ENCODE data around the gene NANS. TPM values are rescaled to one million over a fixed set of nuclear protein-coding genes. Genes with fewer than 3 reads are reported as not detected.

NANS gene
- total RNA-seq, 1 donor from 2014 or later = 41.4 TPM

DNA sequence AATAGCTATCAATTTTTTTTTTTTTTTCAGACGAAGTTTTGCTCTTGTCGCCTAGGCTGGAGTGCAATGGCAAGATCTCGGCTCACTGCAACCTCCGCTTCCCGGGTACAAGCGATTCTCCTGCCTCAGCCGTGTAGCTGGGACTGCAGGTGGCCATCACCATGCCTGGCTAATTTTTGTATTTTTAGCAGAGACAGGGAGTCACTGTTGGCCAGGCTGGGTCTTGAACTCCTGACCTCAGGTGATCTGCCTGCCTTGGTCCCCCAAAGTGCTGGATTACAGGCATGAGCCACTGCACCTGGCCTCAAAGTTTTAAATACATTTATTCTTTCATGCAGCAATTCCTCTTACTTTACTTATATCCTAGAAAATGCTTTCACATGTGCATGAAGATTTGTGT lies 44.9 kb downstream of the NANS start:
- no peaks in the 10 kb centered on the region for H3K9me3 Mint-ChIP-seq (ENCODE audit: unreplicated experiment)
- H3K4me1 Mint-ChIP-seq (ENCODE audit: unreplicated experiment) = no peaks in the 10 kb centered on the region
- H3K27ac Mint-ChIP-seq (ENCODE audit: unreplicated experiment) = no peak overlapping the region
- TF ChIP-seq, protein P1, sequence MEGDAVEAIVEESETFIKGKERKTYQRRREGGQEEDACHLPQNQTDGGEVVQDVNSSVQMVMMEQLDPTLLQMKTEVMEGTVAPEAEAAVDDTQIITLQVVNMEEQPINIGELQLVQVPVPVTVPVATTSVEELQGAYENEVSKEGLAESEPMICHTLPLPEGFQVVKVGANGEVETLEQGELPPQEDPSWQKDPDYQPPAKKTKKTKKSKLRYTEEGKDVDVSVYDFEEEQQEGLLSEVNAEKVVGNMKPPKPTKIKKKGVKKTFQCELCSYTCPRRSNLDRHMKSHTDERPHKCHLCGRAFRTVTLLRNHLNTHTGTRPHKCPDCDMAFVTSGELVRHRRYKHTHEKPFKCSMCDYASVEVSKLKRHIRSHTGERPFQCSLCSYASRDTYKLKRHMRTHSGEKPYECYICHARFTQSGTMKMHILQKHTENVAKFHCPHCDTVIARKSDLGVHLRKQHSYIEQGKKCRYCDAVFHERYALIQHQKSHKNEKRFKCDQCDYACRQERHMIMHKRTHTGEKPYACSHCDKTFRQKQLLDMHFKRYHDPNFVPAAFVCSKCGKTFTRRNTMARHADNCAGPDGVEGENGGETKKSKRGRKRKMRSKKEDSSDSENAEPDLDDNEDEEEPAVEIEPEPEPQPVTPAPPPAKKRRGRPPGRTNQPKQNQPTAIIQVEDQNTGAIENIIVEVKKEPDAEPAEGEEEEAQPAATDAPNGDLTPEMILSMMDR (IDR thresholded peaks at IDR 0.05; ENCODE audit: unreplicated experiment) = no peak
- no peak for DNase-seq (ENCODE audit: low spot score)
- H3K4me3 Mint-ChIP-seq (ENCODE audit: unreplicated experiment) = no peak overlapping the region
- H3K27me3 Mint-ChIP-seq (ENCODE audit: unreplicated experiment) = peaks cover 3% of the 10 kb centered on the region
- H3K36me3 Mint-ChIP-seq (ENCODE audit: low read depth, unreplicated experiment) = no peaks in the 10 kb centered on the region

DNA sequence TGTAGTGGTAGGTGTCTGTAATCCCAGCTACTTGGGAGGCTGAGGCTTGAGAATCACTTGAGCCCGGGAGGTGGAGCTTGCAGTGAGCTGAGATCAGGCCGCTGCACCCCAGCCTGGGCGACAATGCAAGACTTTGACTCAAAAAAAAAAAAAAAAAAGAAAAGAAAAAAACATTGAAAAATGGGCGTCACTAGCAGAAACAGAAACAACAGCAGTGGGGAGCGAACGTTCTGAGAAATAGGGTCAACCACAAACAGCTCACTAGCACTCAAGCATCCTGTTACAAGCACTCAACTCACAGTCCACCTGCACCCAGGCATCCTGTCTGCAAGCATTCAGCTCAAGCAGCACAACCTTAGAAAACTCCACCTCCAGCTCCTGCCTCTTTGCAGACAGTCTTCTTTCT lies 45.3 kb downstream of the NANS start:
- no peak for DNase-seq (ENCODE audit: low spot score)
- no peak overlapping the region for H3K4me3 Mint-ChIP-seq (ENCODE audit: unreplicated experiment)
- no peaks in the 10 kb centered on the region for H3K4me1 Mint-ChIP-seq (ENCODE audit: unreplicated experiment)
- no peaks in the 10 kb centered on the region for H3K36me3 Mint-ChIP-seq (ENCODE audit: low read depth, unreplicated experiment)
- peaks cover 1% of the 10 kb centered on the region for H3K27me3 Mint-ChIP-seq (ENCODE audit: unreplicated experiment)
- no peak overlapping the region for H3K27ac Mint-ChIP-seq (ENCODE audit: unreplicated experiment)
- TF ChIP-seq, protein P1 (IDR thresholded peaks at IDR 0.05; ENCODE audit: unreplicated experiment) = no peak
- no peaks in the 10 kb centered on the region for H3K9me3 Mint-ChIP-seq (ENCODE audit: unreplicated experiment)

DNA sequence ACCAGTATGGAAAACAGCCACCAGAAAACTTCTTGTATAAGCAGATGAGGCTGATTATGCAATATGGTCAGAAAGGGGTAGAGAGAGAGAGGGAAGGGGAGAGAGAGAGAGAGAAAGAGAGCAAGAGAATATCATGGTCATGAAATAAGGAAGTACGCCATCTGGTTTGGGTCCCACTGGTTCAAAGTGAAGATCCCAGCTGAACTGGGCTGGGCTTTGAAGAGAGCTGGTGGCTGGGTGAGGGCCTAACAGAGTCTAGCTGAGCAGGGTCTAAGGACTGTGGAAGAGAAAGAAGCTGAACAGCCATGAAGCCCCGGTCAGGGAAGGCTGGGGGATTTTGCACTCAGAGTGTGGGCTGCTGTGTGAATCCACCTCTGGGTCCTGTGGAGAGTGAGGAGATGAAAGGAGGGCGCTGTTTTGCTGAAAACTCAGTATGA lies 47.9 kb downstream of the NANS start:
- H3K27ac Mint-ChIP-seq (ENCODE audit: unreplicated experiment) = no peak overlapping the region
- H3K4me3 Mint-ChIP-seq (ENCODE audit: unreplicated experiment) = no peak overlapping the region
- H3K27me3 Mint-ChIP-seq (ENCODE audit: unreplicated experiment) = peaks cover 1% of the 10 kb centered on the region
- no peaks in the 10 kb centered on the region for H3K4me1 Mint-ChIP-seq (ENCODE audit: unreplicated experiment)
- TF ChIP-seq, protein P1 (IDR thresholded peaks at IDR 0.05; ENCODE audit: unreplicated experiment) = no peak
- no peaks in the 10 kb centered on the region for H3K36me3 Mint-ChIP-seq (ENCODE audit: low read depth, unreplicated experiment)
- DNase-seq (ENCODE audit: low spot score) = no peak
- no peaks in the 10 kb centered on the region for H3K9me3 Mint-ChIP-seq (ENCODE audit: unreplicated experiment)

DNA sequence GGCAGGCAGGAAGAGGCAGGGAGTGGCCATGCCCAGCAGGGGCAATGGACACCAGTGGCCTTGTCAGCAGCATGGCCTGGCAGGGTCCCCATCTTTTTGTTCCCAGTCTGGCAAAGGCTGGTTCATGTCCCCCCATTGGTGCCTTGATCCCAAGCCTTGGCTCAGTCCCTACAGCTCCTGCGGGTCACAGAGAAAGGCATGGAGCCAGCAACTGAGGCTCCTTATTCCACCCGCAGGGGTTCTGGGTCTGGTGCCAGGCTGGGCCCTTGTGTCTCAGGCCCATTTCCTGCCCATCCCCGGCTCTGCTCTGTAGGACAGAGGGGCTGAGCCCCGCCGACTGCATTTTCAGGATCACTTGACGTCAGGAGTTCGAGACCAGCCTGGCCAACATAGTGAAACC lies 48.5 kb downstream of the NANS start:
- H3K27me3 Mint-ChIP-seq (ENCODE audit: unreplicated experiment) = peaks cover 1% of the 10 kb centered on the region
- TF ChIP-seq, protein P1 (IDR thresholded peaks at IDR 0.05; ENCODE audit: unreplicated experiment) = no peak
- H3K4me1 Mint-ChIP-seq (ENCODE audit: unreplicated experiment) = no peaks in the 10 kb centered on the region
- no peak overlapping the region for H3K27ac Mint-ChIP-seq (ENCODE audit: unreplicated experiment)
- DNase-seq (ENCODE audit: low spot score) = no peak
- H3K9me3 Mint-ChIP-seq (ENCODE audit: unreplicated experiment) = no peaks in the 10 kb centered on the region
- no peaks in the 10 kb centered on the region for H3K36me3 Mint-ChIP-seq (ENCODE audit: low read depth, unreplicated experiment)
- H3K4me3 Mint-ChIP-seq (ENCODE audit: unreplicated experiment) = no peak overlapping the region

DNA sequence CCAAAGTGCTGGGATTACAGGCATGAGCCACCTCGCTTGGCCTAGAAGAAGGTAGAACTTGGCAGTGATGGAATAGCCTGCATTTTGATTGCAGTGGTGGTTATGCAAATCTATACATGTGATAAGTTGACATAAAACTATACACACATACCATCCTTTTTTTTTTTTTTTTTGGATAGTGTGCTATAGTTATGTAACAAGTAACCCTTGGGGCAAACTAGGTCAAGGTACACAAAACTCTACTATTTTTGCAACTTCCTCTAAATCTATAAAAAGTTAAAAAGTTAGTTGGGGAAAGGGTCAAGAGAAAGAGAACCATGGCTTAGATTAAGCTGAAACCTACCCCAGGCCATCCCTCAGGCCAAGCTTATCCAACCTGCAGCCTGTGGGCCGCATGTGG lies 51.4 kb downstream of the NANS start:
- H3K4me1 Mint-ChIP-seq (ENCODE audit: unreplicated experiment) = no peaks in the 10 kb centered on the region
- no peaks in the 10 kb centered on the region for H3K36me3 Mint-ChIP-seq (ENCODE audit: low read depth, unreplicated experiment)
- no peaks in the 10 kb centered on the region for H3K27me3 Mint-ChIP-seq (ENCODE audit: unreplicated experiment)
- TF ChIP-seq, protein P1 (IDR thresholded peaks at IDR 0.05; ENCODE audit: unreplicated experiment) = no peak
- no peaks in the 10 kb centered on the region for H3K9me3 Mint-ChIP-seq (ENCODE audit: unreplicated experiment)
- no peak overlapping the region for H3K4me3 Mint-ChIP-seq (ENCODE audit: unreplicated experiment)
- no peak overlapping the region for H3K27ac Mint-ChIP-seq (ENCODE audit: unreplicated experiment)
- no peak for DNase-seq (ENCODE audit: low spot score)
